ENCODE measurements around the gene KYAT1. TPM values are rescaled to one million over a fixed set of nuclear protein-coding genes. Genes with fewer than 3 reads are reported as not detected.

KYAT1 gene
- total and polyA plus RNA-seq, 12 donors: 8.9 to 20.3 (median 11.1) TPM

- intact Hi-C loops (cut with DNase I): loop anchor here in 1 of 10 donors (2.0 kb wide), 1 partner anchor 31 kb away; the partner anchor contains the start of gene TBC1D13
- peak within 1 kb of the TSS; percentile 60 to 83 (median 70) for H3K4me3 ChIP-seq
- DNase-seq (peak; percentile 97 to 99), ATAC-seq (peak; percentile 92 to 98 (median 96))
- H3K9me3 ChIP-seq: no peaks in the 10 kb centered on the region
- H3K36me3 ChIP-seq: peaks cover 0 to 24% (median 10%) of the 10 kb centered on the region in 9 donors
- TF ChIP-seq CTCF (IDR thresholded peaks at IDR 0.05): peak; percentile 94 to 99 (median 99)
- 0 to 1% methylated on average over 67 to 70 of the region's 70 CpGs for WGBS, 2 donors
- peak within 1 kb of the TSS; percentile 85 to 96 (median 92) for H3K27ac ChIP-seq
- H3K4me1 ChIP-seq: peaks cover 6 to 22% (median 16%) of the 10 kb centered on the region in 9 donors
- no peaks in the 10 kb centered on the region for H3K27me3 ChIP-seq
Observed at GRCh38 chr9:128818099-128818838, 63.5 kb downstream of the KYAT1 start, which contains the start of gene ENDOG. ENDOG (plus strand) TSS chr9:128818500; CDS start chr9:128818685, 185 bp downstream.

GRCh38 chr9:128810873-128811272 lies 70.9 kb downstream of the KYAT1 start:
- 81 to 92% methylated on average over 5 of the region's 5 CpGs for WGBS, 2 donors
- ATAC-seq (no peak), DNase-seq (no peak)
- intact Hi-C loops (cut with DNase I): no loop called here
- Histone ChIP-seq H3K9me3 (no peaks in the 10 kb centered on the region), H3K27ac (no peak overlapping the region), H3K27me3 (no peaks in the 10 kb centered on the region), H3K4me1 (no peaks in the 10 kb centered on the region), H3K36me3 (peaks cover 0 to 36% (median 19%) of the 10 kb centered on the region in 9 donors), H3K4me3 (no peak overlapping the region)
- no peak for TF ChIP-seq CTCF (IDR thresholded peaks at IDR 0.05)

- WGBS, 2 donors: 76 to 78% methylated on average over 2 of the region's 2 CpGs
- Histone ChIP-seq H3K4me3 (no peak overlapping the region), H3K27me3 (no peaks in the 10 kb centered on the region), H3K4me1 (no peaks in the 10 kb centered on the region), H3K27ac (no peak overlapping the region), H3K9me3 (no peaks in the 10 kb centered on the region), H3K36me3 (peaks cover 0 to 47% (median 21%) of the 10 kb centered on the region in 9 donors)
- DNase-seq (no peak), ATAC-seq (peak in 4 of 8 donors; percentile 6 to 20 (median 16))
- intact Hi-C loops (cut with DNase I): no loop called here
- no peak for TF ChIP-seq CTCF (IDR thresholded peaks at IDR 0.05)
Observed at GRCh38 chr9:128809831-128810230, 71.9 kb downstream of the KYAT1 start.

- ATAC-seq (peak in 3 of 8 donors; percentile 29 to 60 (median 39)), DNase-seq (no peak)
- H3K4me3 ChIP-seq: no peak overlapping the region
- H3K9me3 ChIP-seq: no peaks in the 10 kb centered on the region
- 94 to 95% methylated on average over 12 of the region's 12 CpGs for WGBS, 2 donors
- no peak for TF ChIP-seq CTCF (IDR thresholded peaks at IDR 0.05)
- H3K27ac ChIP-seq: no peak overlapping the region
- H3K4me1 ChIP-seq: no peaks in the 10 kb centered on the region
- no peaks in the 10 kb centered on the region for H3K27me3 ChIP-seq
- intact Hi-C loops (cut with DNase I): no loop called here
- H3K36me3 ChIP-seq: peaks cover 0 to 54% (median 23%) of the 10 kb centered on the region in 9 donors
Observed at GRCh38 chr9:128809036-128809599, 72.6 kb downstream of the KYAT1 start.
